GM13976 (cell line): ENCODE data around the gene HOXA9.

Source experiments
- DNase-seq: peaks from one replicate; pipeline ENCODE4 v3.0.0; 2012; ENCODE audit warnings: low spot score
- in situ Hi-C: fragments of 300-500 bp; cut with MboI; formaldehyde crosslinking; loops from one replicate; pipeline ENCODE4 v1.12.0; 2022; ENCODE audit warnings: low sequenced_read_pairs, mixed read lengths, inconsistent platforms; ENCODE audit not compliant: unreplicated experiment
- TF ChIP-seq, protein P1 (sequence below): IDR thresholded peaks from 2 replicates; pipeline ENCODE4 v1.5.1; 2012; ENCODE audit warnings: borderline replicate concordance, mild to moderate bottlenecking; ENCODE audit not compliant: insufficient read depth; ENCODE audit errors: extremely low read depth, missing control alignments, control extremely low read depth

HOXA9 gene

DNA sequence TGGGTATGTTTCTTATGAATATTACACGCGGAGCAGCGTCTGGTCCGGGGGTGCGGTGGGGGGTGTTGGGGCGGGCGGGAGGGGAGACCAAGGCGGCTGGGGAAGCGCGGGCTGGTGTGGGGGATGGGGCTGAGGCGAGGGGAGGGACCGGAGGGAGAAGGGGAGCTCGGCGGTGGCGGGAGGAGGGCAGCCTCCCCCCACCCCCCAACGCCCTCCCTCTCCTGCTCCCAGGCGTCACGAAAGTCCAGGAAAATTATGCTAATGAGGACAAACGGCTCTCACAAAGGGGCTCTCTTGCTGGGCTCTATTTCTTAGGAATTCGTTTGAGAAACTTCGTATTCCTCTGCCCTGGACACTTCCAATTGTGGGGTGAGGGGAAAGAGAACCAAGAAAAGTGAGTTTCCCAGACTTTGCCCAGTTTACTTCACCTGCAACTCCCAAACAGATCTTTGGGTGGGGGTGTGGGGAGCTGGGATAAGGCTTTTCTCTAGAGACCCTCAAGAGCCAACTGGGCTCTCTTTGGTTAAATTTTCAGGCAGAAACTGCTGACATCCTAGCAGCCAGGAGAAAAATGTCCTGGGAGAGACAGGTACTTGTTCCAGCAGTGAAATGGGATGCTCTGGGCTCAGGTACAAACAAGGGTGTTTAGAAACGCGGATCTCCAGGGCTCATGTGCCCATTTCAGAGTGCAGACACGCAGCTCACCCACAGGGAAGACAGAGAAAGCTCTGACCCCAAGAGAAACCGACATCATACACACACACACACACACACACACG, 51.2 kb downstream of the HOXA9 start:
- no peak for DNase-seq
- in situ Hi-C loops: no loop called here
- TF ChIP-seq, protein P1, sequence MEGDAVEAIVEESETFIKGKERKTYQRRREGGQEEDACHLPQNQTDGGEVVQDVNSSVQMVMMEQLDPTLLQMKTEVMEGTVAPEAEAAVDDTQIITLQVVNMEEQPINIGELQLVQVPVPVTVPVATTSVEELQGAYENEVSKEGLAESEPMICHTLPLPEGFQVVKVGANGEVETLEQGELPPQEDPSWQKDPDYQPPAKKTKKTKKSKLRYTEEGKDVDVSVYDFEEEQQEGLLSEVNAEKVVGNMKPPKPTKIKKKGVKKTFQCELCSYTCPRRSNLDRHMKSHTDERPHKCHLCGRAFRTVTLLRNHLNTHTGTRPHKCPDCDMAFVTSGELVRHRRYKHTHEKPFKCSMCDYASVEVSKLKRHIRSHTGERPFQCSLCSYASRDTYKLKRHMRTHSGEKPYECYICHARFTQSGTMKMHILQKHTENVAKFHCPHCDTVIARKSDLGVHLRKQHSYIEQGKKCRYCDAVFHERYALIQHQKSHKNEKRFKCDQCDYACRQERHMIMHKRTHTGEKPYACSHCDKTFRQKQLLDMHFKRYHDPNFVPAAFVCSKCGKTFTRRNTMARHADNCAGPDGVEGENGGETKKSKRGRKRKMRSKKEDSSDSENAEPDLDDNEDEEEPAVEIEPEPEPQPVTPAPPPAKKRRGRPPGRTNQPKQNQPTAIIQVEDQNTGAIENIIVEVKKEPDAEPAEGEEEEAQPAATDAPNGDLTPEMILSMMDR: no peak

DNA sequence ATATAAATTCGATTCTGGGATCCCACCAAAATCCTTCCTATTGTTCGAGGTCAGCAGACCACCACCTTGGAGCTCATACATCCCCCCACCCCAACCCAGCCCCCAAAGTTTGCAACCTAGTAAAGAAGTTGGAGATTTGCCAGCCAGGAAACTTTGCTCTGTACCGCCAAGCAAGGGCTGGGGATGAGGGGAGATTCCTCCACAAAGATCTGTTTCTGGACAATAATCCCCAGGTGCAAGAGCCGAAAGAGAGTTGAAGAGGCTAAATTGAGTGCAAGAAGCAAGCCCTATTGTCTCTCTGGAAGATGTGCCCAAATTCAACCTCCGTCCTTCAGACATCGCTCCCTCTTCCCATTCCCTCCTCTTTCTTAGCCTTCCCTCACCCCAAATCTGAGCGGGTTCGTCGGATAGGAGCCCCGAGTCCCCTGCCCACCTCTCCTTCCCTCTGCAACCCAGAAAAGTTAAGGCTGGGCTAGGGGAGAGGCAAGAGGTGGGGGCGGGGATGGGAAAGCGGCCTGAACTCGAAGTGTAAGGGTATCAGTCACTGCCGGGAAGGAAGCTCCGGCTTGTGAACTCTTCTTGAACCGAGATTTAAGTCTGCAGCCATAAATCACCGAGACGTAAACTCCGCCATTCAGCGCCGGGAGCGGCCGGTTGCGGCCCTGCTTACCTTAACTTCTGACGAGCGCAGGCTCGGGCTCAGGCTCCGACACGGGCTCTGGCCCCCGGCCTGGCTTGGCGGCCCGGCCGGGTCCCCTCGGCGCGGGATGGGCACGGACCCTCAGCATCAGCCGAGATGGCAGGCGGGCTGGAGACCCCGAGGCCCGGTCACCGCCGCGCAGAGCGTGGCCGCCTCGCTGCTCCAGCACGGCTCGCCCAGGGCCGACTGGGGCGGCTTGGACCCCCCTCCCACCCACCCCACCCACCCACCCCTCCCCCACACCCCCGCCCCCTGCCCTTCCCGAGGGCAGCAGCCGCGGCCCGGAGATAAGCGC, 52.1 kb downstream of the HOXA9 start:
- no peak for DNase-seq
- TF ChIP-seq, protein P1: no peak
- in situ Hi-C loops: no loop called here
